Measurements from ENCODE around the gene AGPS.

AGPS gene

DNA sequence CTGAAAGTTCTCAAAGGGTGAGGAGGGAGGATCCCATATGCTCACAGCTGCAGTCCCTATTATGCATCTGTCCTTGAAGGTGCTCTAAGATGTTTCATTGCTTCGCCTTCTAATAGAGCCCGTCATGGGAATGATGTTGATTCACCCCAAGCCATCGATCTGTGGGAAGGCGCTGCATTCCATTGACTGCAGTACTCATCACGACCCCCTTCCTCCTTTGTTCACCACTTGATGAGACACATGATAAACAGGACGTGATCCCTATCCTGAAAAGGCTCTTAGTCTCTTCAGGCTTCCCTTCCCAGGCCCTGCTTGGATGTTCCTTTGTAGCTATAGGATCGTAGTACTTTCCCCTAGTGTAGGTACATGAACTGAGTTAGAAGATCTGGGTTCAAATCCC, 181.8 kb downstream of the AGPS start:
- DNase-seq = no peak
- H3K36me3 ChIP-seq = no peaks in the 10 kb centered on the region
- H3K9me3 ChIP-seq (ENCODE audit: severe bottlenecking) = no peaks in the 10 kb centered on the region
- H3K4me3 ChIP-seq (ENCODE audit: low read depth, low read length) = no peak overlapping the region
- TF ChIP-seq, protein P1, sequence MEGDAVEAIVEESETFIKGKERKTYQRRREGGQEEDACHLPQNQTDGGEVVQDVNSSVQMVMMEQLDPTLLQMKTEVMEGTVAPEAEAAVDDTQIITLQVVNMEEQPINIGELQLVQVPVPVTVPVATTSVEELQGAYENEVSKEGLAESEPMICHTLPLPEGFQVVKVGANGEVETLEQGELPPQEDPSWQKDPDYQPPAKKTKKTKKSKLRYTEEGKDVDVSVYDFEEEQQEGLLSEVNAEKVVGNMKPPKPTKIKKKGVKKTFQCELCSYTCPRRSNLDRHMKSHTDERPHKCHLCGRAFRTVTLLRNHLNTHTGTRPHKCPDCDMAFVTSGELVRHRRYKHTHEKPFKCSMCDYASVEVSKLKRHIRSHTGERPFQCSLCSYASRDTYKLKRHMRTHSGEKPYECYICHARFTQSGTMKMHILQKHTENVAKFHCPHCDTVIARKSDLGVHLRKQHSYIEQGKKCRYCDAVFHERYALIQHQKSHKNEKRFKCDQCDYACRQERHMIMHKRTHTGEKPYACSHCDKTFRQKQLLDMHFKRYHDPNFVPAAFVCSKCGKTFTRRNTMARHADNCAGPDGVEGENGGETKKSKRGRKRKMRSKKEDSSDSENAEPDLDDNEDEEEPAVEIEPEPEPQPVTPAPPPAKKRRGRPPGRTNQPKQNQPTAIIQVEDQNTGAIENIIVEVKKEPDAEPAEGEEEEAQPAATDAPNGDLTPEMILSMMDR (IDR thresholded peaks at IDR 0.05; ENCODE audit: low read depth, low read length) = no peak
- no peaks in the 10 kb centered on the region for H3K27me3 ChIP-seq (ENCODE audit: insufficient read depth, low read depth, severe bottlenecking)
- H3K27ac ChIP-seq = no peak overlapping the region

DNA sequence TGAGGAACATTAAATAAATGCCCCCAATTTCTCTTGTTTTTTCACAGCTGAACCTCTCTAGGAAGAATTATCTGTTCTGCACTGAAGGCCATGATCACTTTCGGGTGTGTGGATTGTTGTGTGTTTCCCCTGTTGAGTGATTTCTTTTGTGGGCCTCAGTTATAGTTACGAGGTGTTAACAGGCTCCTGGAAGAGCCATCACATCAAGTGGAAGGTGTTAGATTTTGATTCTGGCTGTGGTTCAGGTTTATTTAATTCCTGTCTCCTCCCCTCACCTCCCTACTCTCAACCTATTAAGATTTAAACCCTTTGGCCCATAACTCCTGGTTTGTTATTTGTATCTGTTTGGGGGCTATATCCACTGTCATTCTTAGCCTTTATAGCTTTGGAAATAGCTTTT, 182.8 kb downstream of the AGPS start:
- no peak overlapping the region for H3K27ac ChIP-seq
- no peaks in the 10 kb centered on the region for H3K36me3 ChIP-seq
- DNase-seq = no peak
- no peaks in the 10 kb centered on the region for H3K9me3 ChIP-seq (ENCODE audit: severe bottlenecking)
- H3K27me3 ChIP-seq (ENCODE audit: insufficient read depth, low read depth, severe bottlenecking) = no peaks in the 10 kb centered on the region
- H3K4me3 ChIP-seq (ENCODE audit: low read depth, low read length) = no peak overlapping the region
- TF ChIP-seq, protein P1 (IDR thresholded peaks at IDR 0.05; ENCODE audit: low read depth, low read length) = no peak

DNA sequence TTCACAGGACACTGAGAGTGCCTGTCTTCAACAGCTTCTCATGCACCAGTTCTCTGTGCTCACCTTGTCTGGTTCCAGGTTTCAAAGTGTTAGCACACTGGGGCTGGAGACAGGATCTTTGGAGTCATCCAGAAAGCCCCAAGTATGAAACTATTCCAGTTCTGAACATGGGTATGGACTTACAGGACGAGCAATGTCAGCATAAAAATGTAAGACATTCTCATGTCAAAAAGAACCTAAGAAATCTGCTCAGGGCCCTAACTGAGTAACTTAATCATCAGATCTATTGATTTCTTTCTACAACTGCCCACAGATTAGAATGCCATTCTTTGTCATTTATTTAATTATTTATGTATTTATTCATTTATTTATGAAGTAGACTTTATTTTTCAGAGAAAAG, 184.5 kb downstream of the AGPS start:
- no peak for DNase-seq
- H3K27me3 ChIP-seq (ENCODE audit: insufficient read depth, low read depth, severe bottlenecking) = no peaks in the 10 kb centered on the region

DNA sequence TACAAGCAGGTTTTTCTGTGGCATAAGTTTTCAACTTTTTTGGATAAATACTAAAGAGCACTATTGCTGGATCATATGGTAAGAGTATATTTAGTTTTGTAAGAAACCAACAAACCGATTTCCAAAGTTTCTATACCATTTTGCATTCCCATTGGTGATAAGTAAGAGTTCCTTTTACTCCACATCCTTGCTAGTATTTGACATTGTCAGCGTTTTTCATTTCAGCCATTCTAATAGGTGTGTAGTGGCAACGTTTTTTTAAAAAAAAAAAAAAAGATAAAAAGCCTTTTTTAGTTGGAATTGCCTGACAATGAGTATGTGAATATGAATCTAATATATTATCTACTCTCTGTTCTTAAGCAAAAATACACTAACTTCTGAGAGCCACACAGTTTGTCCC, 185.9 kb downstream of the AGPS start:
- TF ChIP-seq, protein P1 (IDR thresholded peaks at IDR 0.05; ENCODE audit: low read depth, low read length) = no peak

More for the DNA sequence above, 184.5 kb downstream of the AGPS start:
- TF ChIP-seq, protein P1 (IDR thresholded peaks at IDR 0.05; ENCODE audit: low read depth, low read length) = no peak
- peaks cover 2% of the 10 kb centered on the region for H3K9me3 ChIP-seq (ENCODE audit: severe bottlenecking)
- no peak overlapping the region for H3K27ac ChIP-seq
- H3K36me3 ChIP-seq = no peaks in the 10 kb centered on the region
- no peak overlapping the region for H3K4me3 ChIP-seq (ENCODE audit: low read depth, low read length)

DNA sequence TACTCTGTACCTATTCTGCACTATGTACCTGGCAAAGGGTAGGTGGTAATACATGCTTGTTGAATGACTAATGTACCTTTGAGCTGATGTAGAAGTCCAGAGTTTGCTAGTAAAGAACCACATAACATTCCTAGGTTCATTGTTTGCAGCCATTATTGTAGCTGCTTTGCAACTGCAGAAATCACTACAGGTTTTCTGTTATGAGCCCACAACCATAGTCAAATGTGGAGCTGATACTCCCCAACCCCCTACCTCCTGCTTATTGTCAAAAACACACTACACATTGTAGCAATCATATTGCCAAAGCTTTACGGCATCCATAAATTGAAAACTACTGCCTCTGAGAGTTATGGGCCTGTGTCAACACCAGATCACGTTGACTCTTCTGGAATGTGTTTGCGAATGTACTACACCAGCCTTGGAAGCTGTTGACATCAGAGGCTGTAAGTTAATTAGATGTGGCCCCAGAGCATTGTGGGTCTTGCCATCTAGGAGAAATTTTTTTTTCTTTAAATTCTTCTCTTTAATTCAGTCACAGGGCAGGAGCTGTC, 187.0 kb downstream of the AGPS start:
- Histone ChIP-seq H3K27me3 (ENCODE audit: insufficient read depth, low read depth, severe bottlenecking) (no peaks in the 10 kb centered on the region), H3K4me3 (ENCODE audit: low read depth, low read length) (no peak overlapping the region), H3K9me3 (ENCODE audit: severe bottlenecking) (peaks cover 4% of the 10 kb centered on the region), H3K36me3 (no peaks in the 10 kb centered on the region), H3K27ac (no peak overlapping the region)
- TF ChIP-seq, protein P1 (IDR thresholded peaks at IDR 0.05; ENCODE audit: low read depth, low read length) = no peak
- DNase-seq = no peak

More for the DNA sequence above, 185.9 kb downstream of the AGPS start:
- no peak for DNase-seq
- no peak overlapping the region for H3K4me3 ChIP-seq (ENCODE audit: low read depth, low read length)
- no peaks in the 10 kb centered on the region for H3K36me3 ChIP-seq
- H3K9me3 ChIP-seq (ENCODE audit: severe bottlenecking) = peaks cover 4% of the 10 kb centered on the region
- no peaks in the 10 kb centered on the region for H3K27me3 ChIP-seq (ENCODE audit: insufficient read depth, low read depth, severe bottlenecking)
- H3K27ac ChIP-seq = no peak overlapping the region

DNA sequence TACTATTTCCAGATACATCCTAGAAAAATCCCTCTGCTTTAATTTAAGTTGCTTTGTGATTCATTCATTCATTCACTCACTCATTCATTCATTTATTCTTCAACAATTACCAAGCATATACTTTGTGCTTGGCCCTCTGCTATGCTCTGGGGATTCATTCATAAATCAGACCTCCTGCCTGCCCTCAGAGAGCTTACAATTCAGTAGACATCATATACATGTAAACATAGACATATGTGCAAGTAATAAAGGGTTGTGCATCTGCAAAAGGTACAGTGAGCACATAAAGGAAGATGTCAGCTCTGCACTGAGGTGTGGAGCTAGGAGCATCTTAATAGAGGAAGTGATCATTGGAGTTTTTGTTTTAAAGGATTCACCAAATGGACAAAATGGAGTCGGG, 189.4 kb downstream of the AGPS start:
- Histone ChIP-seq H3K4me3 (ENCODE audit: low read depth, low read length) (no peak overlapping the region), H3K27ac (no peak overlapping the region), H3K9me3 (ENCODE audit: severe bottlenecking) (peaks cover 4% of the 10 kb centered on the region), H3K36me3 (no peaks in the 10 kb centered on the region), H3K27me3 (ENCODE audit: insufficient read depth, low read depth, severe bottlenecking) (no peaks in the 10 kb centered on the region)
- TF ChIP-seq, protein P1 (IDR thresholded peaks at IDR 0.05; ENCODE audit: low read depth, low read length) = no peak
- no peak for DNase-seq
